ENCODE data around the gene ADGRL1.

GRCh38 chr19:14127929-14128509, 78.0 kb downstream of the ADGRL1 start:
- TF ChIP-seq SUZ12 (IDR thresholded peaks at IDR 0.05) (no peak), ZNF384 (IDR thresholded peaks at IDR 0.05) (no peak), FOXK2 (IDR thresholded peaks at IDR 0.05) (no peak), FOXA1 (IDR thresholded peaks at IDR 0.05) (no peak), CTBP1 (IDR thresholded peaks at IDR 0.05; ENCODE audit: borderline replicate concordance) (no peak), HDGF (IDR thresholded peaks at IDR 0.05; ENCODE audit: borderline replicate concordance) (no peak), SP1 (IDR thresholded peaks at IDR 0.05) (no peak), FOXM1 (IDR thresholded peaks at IDR 0.05; ENCODE audit: borderline replicate concordance) (no peak)
- TF ChIP-seq, protein P1, sequence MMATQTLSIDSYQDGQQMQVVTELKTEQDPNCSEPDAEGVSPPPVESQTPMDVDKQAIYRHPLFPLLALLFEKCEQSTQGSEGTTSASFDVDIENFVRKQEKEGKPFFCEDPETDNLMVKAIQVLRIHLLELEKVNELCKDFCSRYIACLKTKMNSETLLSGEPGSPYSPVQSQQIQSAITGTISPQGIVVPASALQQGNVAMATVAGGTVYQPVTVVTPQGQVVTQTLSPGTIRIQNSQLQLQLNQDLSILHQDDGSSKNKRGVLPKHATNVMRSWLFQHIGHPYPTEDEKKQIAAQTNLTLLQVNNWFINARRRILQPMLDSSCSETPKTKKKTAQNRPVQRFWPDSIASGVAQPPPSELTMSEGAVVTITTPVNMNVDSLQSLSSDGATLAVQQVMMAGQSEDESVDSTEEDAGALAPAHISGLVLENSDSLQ (IDR thresholded peaks at IDR 0.05), result peak; percentile 63

Measured in HEK293T (cell line).